Hepatocyte (in vitro differentiated cells): ENCODE measurements around the gene POLR3GL.

Source experiments
- CTCF ChIP-seq: fragments of 200-600 bp; sonication (generic); IDR thresholded peaks from 2 replicates; pipeline ENCODE4 v1.5.1; 2016; ENCODE audit warnings: antibody characterized with exemption, mild to moderate bottlenecking; ENCODE audit not compliant: poor library complexity
- EZH2 ChIP-seq: fragments of 200-600 bp; sonication (generic); IDR thresholded peaks from 2 replicates; pipeline ENCODE4 v1.6.1; 2016; ENCODE audit warnings: antibody characterized with exemption, mild to moderate bottlenecking, borderline replicate concordance
- EZH2phosphoT487 ChIP-seq: fragments of 200-600 bp; sonication (generic); IDR thresholded peaks from one replicate; pipeline ENCODE4 v1.6.1; 2018; ENCODE audit warnings: antibody characterized with exemption, mild to moderate bottlenecking, low read depth, moderate library complexity; ENCODE audit not compliant: unreplicated experiment, severe bottlenecking

GRCh38 chr1:146010126-146010738 lies 45.7 kb downstream of the POLR3GL start:
- TF ChIP-seq CTCF (no peak), EZH2 (no peak), EZH2phosphoT487 (no peak)
